HEK293T (cell line): ENCODE data around the gene SINHCAF.

Experiments used
- CTCF ChIA-PET: fragments of 350-600 bp; formaldehyde crosslinking; extraction: SDS; loops from one replicate; lab custom pipeline; 2021; ENCODE audit warnings: antibody characterized with exemption, inconsistent platforms; lab: Yijun Ruan, JAX
- POLR2A ChIA-PET: fragments of 350-600 bp; formaldehyde crosslinking; extraction: SDS; loops from one replicate; lab custom pipeline; 2020; ENCODE audit warnings: antibody characterized with exemption, inconsistent platforms; lab: Yijun Ruan, JAX
- DNase-seq: peaks from one replicate; pipeline ENCODE4 v3.0.0; 2012; ENCODE audit warnings: mixed read lengths; ENCODE audit errors: extremely low spot score
- ARNT ChIP-seq: fragments of 450-650 bp; IDR thresholded peaks from 2 replicates; pipeline ENCODE4 v1.6.1; 2017; ENCODE audit warnings: mild to moderate bottlenecking
- BHLHE40 ChIP-seq: fragments of 450-650 bp; IDR thresholded peaks from 2 replicates; pipeline ENCODE4 v1.6.1; 2016; ENCODE audit warnings: mild to moderate bottlenecking, moderate library complexity, borderline replicate concordance
- CTBP1 ChIP-seq: fragments of 450-650 bp; IDR thresholded peaks from 2 replicates; pipeline ENCODE4 v1.6.1; 2016; ENCODE audit warnings: borderline replicate concordance
- ELF4 ChIP-seq: fragments of 450-650 bp; IDR thresholded peaks from 2 replicates; pipeline ENCODE4 v1.6.1; 2017; ENCODE audit warnings: antibody characterized with exemption
- FOXA1 ChIP-seq: fragments of 450-650 bp; IDR thresholded peaks from 2 replicates; pipeline ENCODE4 v1.6.1; 2016; ENCODE audit warnings: mild to moderate bottlenecking
- FOXK2 ChIP-seq: fragments of 450-650 bp; IDR thresholded peaks from 2 replicates; pipeline ENCODE4 v1.6.1; 2016; ENCODE audit warnings: mild to moderate bottlenecking
- FOXM1 ChIP-seq: fragments of 450-650 bp; IDR thresholded peaks from 2 replicates; pipeline ENCODE4 v1.6.1; 2017; ENCODE audit warnings: mild to moderate bottlenecking, borderline replicate concordance
- HDGF ChIP-seq: fragments of 450-650 bp; IDR thresholded peaks from 2 replicates; pipeline ENCODE4 v1.6.1; 2017; ENCODE audit warnings: antibody characterized with exemption, borderline replicate concordance
- L3MBTL2 ChIP-seq: fragments of 450-650 bp; conservative IDR thresholded peaks from 2 replicates; pipeline ENCODE4 v1.6.1; 2016; ENCODE audit warnings: mild to moderate bottlenecking
- LEF1 ChIP-seq: fragments of 450-650 bp; IDR thresholded peaks from 2 replicates; pipeline ENCODE4 v1.6.1; 2017; ENCODE audit warnings: mild to moderate bottlenecking, borderline replicate concordance
- NFRKB ChIP-seq: fragments of 450-650 bp; IDR thresholded peaks from 2 replicates; pipeline ENCODE4 v1.6.1; 2016; ENCODE audit warnings: mild to moderate bottlenecking, moderate library complexity
- SP1 ChIP-seq: fragments of 450-650 bp; IDR thresholded peaks from 2 replicates; pipeline ENCODE4 v1.6.1; 2017
- SUZ12 ChIP-seq: fragments of 450-650 bp; IDR thresholded peaks from 2 replicates; pipeline ENCODE4 v1.6.1; 2016; ENCODE audit warnings: mild to moderate bottlenecking
- TARDBP ChIP-seq: fragments of 450-650 bp; IDR thresholded peaks from 2 replicates; pipeline ENCODE4 v1.6.1; 2016
- ZNF384 ChIP-seq: fragments of 450-650 bp; IDR thresholded peaks from 2 replicates; pipeline ENCODE4 v1.6.1; 2016
- TF ChIP-seq, protein P1 (sequence below): fragments of 450-650 bp; IDR thresholded peaks from 2 replicates; pipeline ENCODE4 v1.6.1; 2016

Gene SINHCAF

GRCh38 chr12:31303466-31303865 is 22.5 kb downstream of the SINHCAF start:
- no peak for TF ChIP-seq ZNF384
- DNase-seq = no peak
- ChIA-PET CTCF (no interaction called here), POLR2A (no interaction called here)

DNA sequence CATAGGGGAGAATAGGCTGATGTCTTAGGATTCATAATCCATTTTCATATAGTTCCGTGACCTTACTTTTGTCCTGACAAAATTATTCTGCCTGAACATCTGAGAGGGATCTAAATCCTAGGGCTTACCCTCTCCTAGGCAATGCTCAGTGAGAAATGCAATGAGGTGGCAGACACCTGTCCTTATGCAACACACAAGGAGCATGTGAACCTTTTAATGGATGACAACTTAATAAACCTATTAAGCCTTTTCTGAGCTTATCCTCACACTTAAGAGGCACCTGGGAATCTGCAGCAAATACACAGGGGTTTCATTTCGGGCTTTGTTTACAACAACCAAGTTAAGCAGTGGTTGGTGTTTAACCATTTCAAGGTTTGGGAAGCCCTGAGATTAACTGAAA is 24.6 kb downstream of the SINHCAF start:
- POLR2A ChIA-PET = interaction anchor here (0.6 kb wide), 1 partner anchor 10 kb away, joined by 3 read pairs; no protein-coding TSS in a partner anchor
- no peak for TF ChIP-seq TARDBP
- TF ChIP-seq CTBP1 = no peak
- no peak for TF ChIP-seq HDGF
- TF ChIP-seq NFRKB = no peak
- TF ChIP-seq FOXM1 = no peak
- TF ChIP-seq LEF1 = no peak
- no peak for TF ChIP-seq SUZ12
- TF ChIP-seq SP1 = no peak
- TF ChIP-seq ELF4 = no peak
- no peak for TF ChIP-seq FOXA1
- no peak for TF ChIP-seq FOXK2
- TF ChIP-seq L3MBTL2 = no peak
- TF ChIP-seq, protein P1, sequence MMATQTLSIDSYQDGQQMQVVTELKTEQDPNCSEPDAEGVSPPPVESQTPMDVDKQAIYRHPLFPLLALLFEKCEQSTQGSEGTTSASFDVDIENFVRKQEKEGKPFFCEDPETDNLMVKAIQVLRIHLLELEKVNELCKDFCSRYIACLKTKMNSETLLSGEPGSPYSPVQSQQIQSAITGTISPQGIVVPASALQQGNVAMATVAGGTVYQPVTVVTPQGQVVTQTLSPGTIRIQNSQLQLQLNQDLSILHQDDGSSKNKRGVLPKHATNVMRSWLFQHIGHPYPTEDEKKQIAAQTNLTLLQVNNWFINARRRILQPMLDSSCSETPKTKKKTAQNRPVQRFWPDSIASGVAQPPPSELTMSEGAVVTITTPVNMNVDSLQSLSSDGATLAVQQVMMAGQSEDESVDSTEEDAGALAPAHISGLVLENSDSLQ = no peak
- no peak for TF ChIP-seq ARNT
- no peak for TF ChIP-seq BHLHE40
- no peak for TF ChIP-seq ZNF384
- DNase-seq = no peak
- CTCF ChIA-PET = interaction anchor here (1.4 kb wide), 1 partner anchor 29 kb away, joined by 3 read pairs; no protein-coding TSS in a partner anchor

- ChIA-PET CTCF (interaction anchor here (1.4 kb wide), 1 partner anchor 28 kb away, joined by 3 read pairs; no protein-coding TSS in a partner anchor), POLR2A (no interaction called here)
- no peak for DNase-seq
- TF ChIP-seq SUZ12 (no peak), L3MBTL2 (no peak), ZNF384 (no peak), BHLHE40 (no peak), NFRKB (no peak), FOXA1 (no peak)
- TF ChIP-seq, protein P1 = no peak
Observed at GRCh38 chr12:31300783-31301182, 25.2 kb downstream of the SINHCAF start.

DNA sequence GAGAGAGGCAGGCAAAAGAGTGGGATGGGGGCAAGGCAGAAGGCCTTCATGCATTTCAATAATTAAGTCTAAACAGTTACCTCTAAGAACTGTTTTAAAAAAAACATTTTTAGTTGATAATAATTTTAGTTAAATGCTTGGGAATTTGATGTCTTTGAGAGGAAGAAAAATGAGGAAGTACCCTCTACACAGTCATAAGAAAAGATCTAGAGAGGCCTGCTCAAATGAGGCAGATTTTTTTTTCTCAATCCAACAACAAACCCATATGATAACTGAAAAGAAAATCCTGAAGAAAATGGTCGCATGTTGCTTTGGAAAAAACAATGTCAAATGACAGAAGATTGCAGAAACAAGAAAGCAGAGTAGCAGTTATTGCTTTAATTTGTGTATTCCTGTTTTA is 25.6 kb downstream of the SINHCAF start:
- no peak for DNase-seq
- TF ChIP-seq TARDBP (no peak), L3MBTL2 (no peak), HDGF (no peak), SUZ12 (no peak), BHLHE40 (no peak), NFRKB (no peak), LEF1 (no peak), FOXA1 (no peak), CTBP1 (no peak), ARNT (no peak), ZNF384 (no peak), FOXK2 (no peak), FOXM1 (no peak), SP1 (no peak), ELF4 (no peak)
- TF ChIP-seq, protein P1 = no peak
- POLR2A ChIA-PET = no interaction called here
- CTCF ChIA-PET = interaction anchor here (1.4 kb wide), 1 partner anchor 28 kb away, joined by 3 read pairs; no protein-coding TSS in a partner anchor

DNA sequence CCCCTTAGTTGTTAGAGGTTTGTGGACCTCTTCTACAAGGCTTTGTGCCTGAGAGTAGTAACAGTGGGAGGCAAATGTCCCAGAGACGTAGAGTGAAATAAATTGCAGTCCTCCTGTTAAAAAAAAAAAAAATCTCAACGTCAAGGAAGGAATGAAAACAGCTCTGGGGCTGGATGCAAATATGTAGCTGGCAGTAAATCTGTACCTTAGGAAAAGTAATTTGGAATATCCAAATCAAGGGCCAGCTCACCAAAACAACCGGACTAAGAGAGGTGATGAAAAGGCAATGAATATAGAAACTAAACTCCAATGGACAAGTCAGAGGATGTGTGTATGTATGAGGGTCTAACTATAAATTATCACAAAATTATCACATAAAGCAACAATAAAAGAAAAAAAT is 27.0 kb downstream of the SINHCAF start:
- ChIA-PET CTCF (no interaction called here), POLR2A (no interaction called here)
- DNase-seq = no peak
- TF ChIP-seq FOXA1 (no peak), CTBP1 (no peak), NFRKB (no peak), FOXM1 (no peak), SUZ12 (no peak), SP1 (no peak), BHLHE40 (no peak), L3MBTL2 (no peak), ZNF384 (no peak), ELF4 (no peak), HDGF (no peak), ARNT (no peak), FOXK2 (no peak), TARDBP (no peak), LEF1 (no peak)
- TF ChIP-seq, protein P1 = no peak

GRCh38 chr12:31298515-31298910 is 27.4 kb downstream of the SINHCAF start:
- ChIA-PET CTCF (no interaction called here), POLR2A (no interaction called here)
- DNase-seq = no peak
- TF ChIP-seq FOXA1 (no peak), LEF1 (no peak), BHLHE40 (no peak), ELF4 (no peak), HDGF (no peak), SP1 (no peak), FOXK2 (no peak), ZNF384 (no peak), FOXM1 (no peak), NFRKB (no peak), L3MBTL2 (no peak), TARDBP (no peak), CTBP1 (no peak), SUZ12 (no peak), ARNT (no peak)
- TF ChIP-seq, protein P1 = no peak
